Effector memory CD8-positive, alpha-beta T cell (primary cell): Measurements from ENCODE around the gene NDUFAF7.

Experiments used
- ATAC-seq: fragments of 150-1000 bp; cut with Tn5 transposase; replicated peaks from 2 replicates; pipeline ENCODE4 v1.10.0; 2021; ENCODE audit warnings: mild to moderate bottlenecking, moderate library complexity
- DNase-seq, 3 experiments: peaks; one replicate each; pipeline ENCODE4 v3.0.0; 2021
- H3K27ac Mint-ChIP-seq, 2 donors: one replicate each; pipeline ENCODE4 v1.8.0; 2022; ENCODE audit warnings: mild to moderate bottlenecking in 2 of 2, mixed read lengths in 2 of 2, moderate library complexity in 2 of 2
- H3K27me3 Mint-ChIP-seq, 2 donors: one replicate each; pipeline ENCODE4 v1.8.0; 2022; ENCODE audit warnings: mixed read lengths in 2 of 2
- H3K36me3 Mint-ChIP-seq: one replicate; pipeline ENCODE4 v1.8.0; 2022; ENCODE audit warnings: mild to moderate bottlenecking, moderate library complexity, mixed read lengths; ENCODE audit not compliant: insufficient read depth
- H3K4me1 Mint-ChIP-seq, 2 donors: one replicate each; pipeline ENCODE4 v1.8.0; 2022; ENCODE audit warnings: low read depth in 2 of 2, mixed read lengths in 2 of 2
- H3K4me3 Mint-ChIP-seq, 2 donors: one replicate each; pipeline ENCODE4 v1.8.0; 2022; ENCODE audit warnings: mild to moderate bottlenecking in 2 of 2, mixed read lengths in 2 of 2, moderate library complexity in 2 of 2
- H3K9me3 Mint-ChIP-seq, 2 donors: one replicate each; pipeline ENCODE4 v1.8.0; 2022; ENCODE audit warnings: mixed read lengths in 2 of 2

NDUFAF7 gene

DNA sequence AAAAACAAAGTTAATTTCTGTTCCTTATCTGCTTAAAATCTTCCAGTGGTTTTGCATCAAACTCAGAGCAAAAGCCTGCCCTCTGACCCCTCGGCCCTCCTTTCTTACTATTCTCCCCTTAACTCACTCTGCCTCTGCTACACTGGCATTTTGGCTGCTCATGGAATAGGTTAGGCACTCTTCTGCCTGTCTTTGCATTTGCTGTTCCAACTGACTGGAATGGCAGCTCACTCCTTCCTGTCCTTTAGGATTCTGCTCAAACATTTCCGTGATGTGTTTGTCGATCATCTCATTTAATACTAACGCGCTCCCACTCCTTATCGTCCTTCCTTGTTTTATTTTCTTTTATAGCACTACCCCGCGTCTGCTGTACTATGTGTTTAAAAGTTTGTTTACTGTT is 877 bp upstream of the NDUFAF7 start:
- H3K27ac Mint-ChIP-seq = no peak overlapping the region
- H3K4me3 Mint-ChIP-seq = no peak overlapping the region
- H3K36me3 Mint-ChIP-seq = peaks cover 28% of the 10 kb centered on the region
- no peaks in the 10 kb centered on the region for H3K27me3 Mint-ChIP-seq
- peaks cover 14 to 26% of the 10 kb centered on the region in 2 donors for H3K4me1 Mint-ChIP-seq
- no peak for ATAC-seq
- H3K9me3 Mint-ChIP-seq = no peaks in the 10 kb centered on the region
- no peak for DNase-seq

- ATAC-seq (peak; percentile 2), DNase-seq (no peak)
- no peaks in the 10 kb centered on the region for H3K27me3 Mint-ChIP-seq
- H3K4me1 Mint-ChIP-seq = peaks cover 8 to 19% of the 10 kb centered on the region in 2 donors
- H3K4me3 Mint-ChIP-seq = no peak overlapping the region
- peaks cover 25% of the 10 kb centered on the region for H3K36me3 Mint-ChIP-seq
- no peaks in the 10 kb centered on the region for H3K9me3 Mint-ChIP-seq
- H3K27ac Mint-ChIP-seq = no peak overlapping the region
These were observed 874 bp downstream of the NDUFAF7 start for GRCh38 chr2:37232131-37232933.

DNA sequence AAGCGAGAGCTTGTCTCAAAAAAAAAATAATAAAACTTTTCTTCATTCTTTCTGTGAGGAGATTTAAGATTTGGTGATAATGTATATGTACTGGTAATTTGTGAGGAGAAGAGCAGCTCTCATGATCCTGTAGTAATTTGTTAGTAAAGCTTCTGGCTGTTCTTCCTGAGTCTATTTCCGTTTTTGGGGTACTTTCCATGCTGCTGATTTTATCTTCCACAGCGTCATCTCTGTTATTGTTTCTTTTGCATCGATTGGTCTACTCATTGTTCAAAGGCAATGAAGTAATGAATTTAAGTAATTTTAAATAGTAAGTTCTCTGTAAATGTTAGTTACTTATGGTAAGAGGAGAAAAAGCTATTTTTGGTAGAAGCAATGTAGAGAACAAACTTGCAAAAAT is 12.0 kb downstream of the NDUFAF7 start:
- no peaks in the 10 kb centered on the region for H3K4me1 Mint-ChIP-seq
- no peaks in the 10 kb centered on the region for H3K9me3 Mint-ChIP-seq
- H3K27me3 Mint-ChIP-seq = no peaks in the 10 kb centered on the region
- peaks cover 68% of the 10 kb centered on the region for H3K36me3 Mint-ChIP-seq
- ATAC-seq (peak; percentile 45), DNase-seq (no peak)
- peak overlapping the region; percentile 36 to 49 for H3K27ac Mint-ChIP-seq
- no peak overlapping the region for H3K4me3 Mint-ChIP-seq

DNA sequence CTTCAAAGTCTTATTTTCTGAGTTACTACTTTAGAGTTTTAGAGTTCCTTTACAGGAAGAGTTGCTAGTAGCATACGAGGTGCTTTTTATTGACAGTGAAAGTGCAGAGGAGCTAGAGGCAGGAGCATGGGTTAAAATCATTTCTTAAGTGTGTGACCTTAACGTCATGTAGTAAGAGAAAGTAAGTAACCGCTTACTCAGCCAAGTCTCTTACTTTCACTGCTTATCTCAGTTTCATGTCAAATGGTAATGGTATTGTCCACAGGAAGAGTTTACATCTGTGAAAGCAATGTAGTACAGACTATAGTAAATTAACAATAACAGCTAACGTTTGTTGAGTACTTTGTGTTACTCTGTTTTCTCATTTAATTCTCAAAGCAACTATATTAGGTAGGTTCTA is 12.6 kb downstream of the NDUFAF7 start:
- no peaks in the 10 kb centered on the region for H3K9me3 Mint-ChIP-seq
- no peak overlapping the region for H3K4me3 Mint-ChIP-seq
- peak overlapping the region; percentile 36 to 49 for H3K27ac Mint-ChIP-seq
- H3K4me1 Mint-ChIP-seq = no peaks in the 10 kb centered on the region
- no peak for ATAC-seq
- DNase-seq = no peak
- peaks cover 68% of the 10 kb centered on the region for H3K36me3 Mint-ChIP-seq
- H3K27me3 Mint-ChIP-seq = no peaks in the 10 kb centered on the region

GRCh38 chr2:37244755-37245154 is 13.3 kb downstream of the NDUFAF7 start:
- H3K4me3 Mint-ChIP-seq = no peak overlapping the region
- no peak for ATAC-seq
- H3K4me1 Mint-ChIP-seq = no peaks in the 10 kb centered on the region
- no peaks in the 10 kb centered on the region for H3K9me3 Mint-ChIP-seq
- H3K27me3 Mint-ChIP-seq = no peaks in the 10 kb centered on the region
- H3K36me3 Mint-ChIP-seq = peaks cover 69% of the 10 kb centered on the region
- no peak for DNase-seq
- H3K27ac Mint-ChIP-seq = peak overlapping the region in 1 of 2 donors; percentile 36

- no peak for ATAC-seq
- no peaks in the 10 kb centered on the region for H3K4me1 Mint-ChIP-seq
- no peak for DNase-seq
- peak overlapping the region in 1 of 2 donors; percentile 6 for H3K27ac Mint-ChIP-seq
- H3K9me3 Mint-ChIP-seq = no peaks in the 10 kb centered on the region
- H3K27me3 Mint-ChIP-seq = no peaks in the 10 kb centered on the region
- no peak overlapping the region for H3K4me3 Mint-ChIP-seq
- peaks cover 74% of the 10 kb centered on the region for H3K36me3 Mint-ChIP-seq
These were observed 14.7 kb downstream of the NDUFAF7 start for GRCh38 chr2:37246205-37246604.

GRCh38 chr2:37250869-37251740 is 19.6 kb downstream of the NDUFAF7 start:
- Mint-ChIP-seq H3K27me3 (no peaks in the 10 kb centered on the region), H3K36me3 (peaks cover 61% of the 10 kb centered on the region), H3K27ac (no peak overlapping the region), H3K4me3 (no peak overlapping the region), H3K4me1 (peaks cover 0 to 3% of the 10 kb centered on the region in 2 donors), H3K9me3 (no peaks in the 10 kb centered on the region)
- DNase-seq = no peak
- no peak for ATAC-seq

DNA sequence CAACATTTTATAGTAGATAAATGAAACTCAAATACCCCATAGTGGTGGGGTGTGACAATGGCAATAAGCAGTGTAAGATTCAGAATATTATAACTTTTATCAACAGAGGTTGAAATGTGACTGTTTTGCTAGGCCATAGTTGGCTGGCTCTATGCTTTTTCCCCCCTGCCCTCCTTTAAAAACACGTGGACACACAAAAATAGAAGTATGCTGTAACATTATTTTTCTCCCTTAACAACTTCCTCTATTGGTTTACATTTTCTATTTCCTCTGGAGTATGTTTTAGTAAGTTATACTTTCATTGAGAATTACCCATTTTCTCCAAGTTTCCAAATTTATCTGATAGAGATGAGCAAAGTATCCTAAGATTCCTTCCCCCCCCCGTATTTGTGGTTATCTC is 31.1 kb downstream of the NDUFAF7 start:
- Mint-ChIP-seq H3K4me3 (no peak overlapping the region), H3K27ac (peak overlapping the region in 1 of 2 donors; percentile 32), H3K36me3 (peaks cover 44% of the 10 kb centered on the region), H3K27me3 (no peaks in the 10 kb centered on the region), H3K4me1 (peaks cover 0 to 2% of the 10 kb centered on the region in 2 donors), H3K9me3 (no peaks in the 10 kb centered on the region)
- DNase-seq (no peak), ATAC-seq (no peak)

- Mint-ChIP-seq H3K4me1 (peaks cover 0 to 2% of the 10 kb centered on the region in 2 donors), H3K9me3 (no peaks in the 10 kb centered on the region), H3K36me3 (peaks cover 37% of the 10 kb centered on the region), H3K4me3 (no peak overlapping the region), H3K27ac (no peak overlapping the region), H3K27me3 (no peaks in the 10 kb centered on the region)
- ATAC-seq (no peak), DNase-seq (no peak)
These were observed 32.4 kb downstream of the NDUFAF7 start for GRCh38 chr2:37263839-37264238.

GRCh38 chr2:37267685-37268084 is 36.2 kb downstream of the NDUFAF7 start:
- Mint-ChIP-seq H3K4me3 (no peak overlapping the region), H3K36me3 (peaks cover 48% of the 10 kb centered on the region), H3K27ac (no peak overlapping the region), H3K4me1 (no peaks in the 10 kb centered on the region), H3K27me3 (no peaks in the 10 kb centered on the region), H3K9me3 (no peaks in the 10 kb centered on the region)
- ATAC-seq = no peak
- no peak for DNase-seq

GRCh38 chr2:37268111-37268510 is 36.7 kb downstream of the NDUFAF7 start:
- Mint-ChIP-seq H3K36me3 (peaks cover 52% of the 10 kb centered on the region), H3K9me3 (no peaks in the 10 kb centered on the region), H3K27ac (no peak overlapping the region), H3K4me1 (no peaks in the 10 kb centered on the region), H3K27me3 (no peaks in the 10 kb centered on the region), H3K4me3 (no peak overlapping the region)
- ATAC-seq = no peak
- DNase-seq = no peak

DNA sequence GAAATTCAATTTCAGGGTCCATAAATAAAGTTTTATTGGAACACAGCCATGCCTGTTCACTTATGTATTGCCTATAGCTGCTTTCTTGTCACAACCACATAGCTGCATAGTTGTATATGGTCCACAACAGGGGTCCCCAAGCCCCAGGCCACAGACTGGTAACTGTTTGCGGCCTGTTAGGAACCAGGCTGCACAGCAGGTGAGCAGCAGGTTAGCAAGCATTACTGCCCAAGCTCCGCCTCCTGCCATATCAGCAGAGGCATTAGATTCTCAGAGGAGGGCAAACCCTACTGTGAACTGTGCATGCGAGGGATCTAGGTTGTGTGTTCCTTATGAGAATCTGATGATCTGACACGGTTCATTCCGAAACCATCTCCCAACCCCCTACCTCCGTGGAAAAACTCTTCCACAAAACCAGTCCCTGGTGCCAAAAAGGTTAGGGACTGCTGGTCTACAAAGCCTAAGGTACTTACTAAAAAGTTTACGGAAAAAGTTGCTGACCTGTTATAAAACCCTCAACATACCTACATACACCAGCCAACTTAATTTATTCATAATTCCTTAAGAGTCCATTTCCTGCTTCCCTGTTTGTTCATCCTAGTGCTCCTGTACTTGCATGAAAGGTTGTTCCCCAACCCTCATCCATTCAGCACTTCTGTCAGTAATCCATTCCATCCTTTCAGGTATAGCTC is 40.1 kb downstream of the NDUFAF7 start:
- ATAC-seq (no peak), DNase-seq (no peak)
- Mint-ChIP-seq H3K36me3 (peaks cover 50% of the 10 kb centered on the region), H3K27ac (no peak overlapping the region), H3K27me3 (no peaks in the 10 kb centered on the region), H3K4me1 (no peaks in the 10 kb centered on the region), H3K9me3 (no peaks in the 10 kb centered on the region), H3K4me3 (no peak overlapping the region)

- Mint-ChIP-seq H3K36me3 (peaks cover 51% of the 10 kb centered on the region), H3K9me3 (no peaks in the 10 kb centered on the region), H3K27me3 (no peaks in the 10 kb centered on the region), H3K4me3 (no peak overlapping the region), H3K27ac (no peak overlapping the region), H3K4me1 (no peaks in the 10 kb centered on the region)
- no peak for ATAC-seq
- DNase-seq = no peak
These were observed 43.0 kb downstream of the NDUFAF7 start for GRCh38 chr2:37274359-37274965.
